NB4 (cell line): ENCODE results near the gene LRCH1.

ENCODE experiments used
- DNase-seq: peaks from one replicate; pipeline ENCODE4 v3.0.0; 2010; ENCODE audit warnings: low read depth
- H3K4me3 ChIP-seq: one replicate; pipeline ENCODE4 v1.5.1; 2011; ENCODE audit warnings: mild to moderate bottlenecking, low read depth, low read length, moderate library complexity
- MYC ChIP-seq: IDR thresholded peaks from 2 replicates; pipeline ENCODE4 v1.6.1; 2011; ENCODE audit warnings: low read depth, low read length
- POLR2A ChIP-seq: IDR thresholded peaks from 2 replicates; pipeline ENCODE4 v1.6.1; 2011; ENCODE audit warnings: mild to moderate bottlenecking; ENCODE audit not compliant: insufficient read length; ENCODE audit errors: extremely low read depth
- TF ChIP-seq, protein P1 (sequence below): IDR thresholded peaks from 2 replicates; pipeline ENCODE4 v1.6.1; 2011; ENCODE audit warnings: low read depth, low read length
- TF ChIP-seq, protein P2 (sequence below): IDR thresholded peaks from one replicate; pipeline ENCODE4 v1.5.1; 2012; ENCODE audit warnings: low read depth, low read length

LRCH1 gene

DNA sequence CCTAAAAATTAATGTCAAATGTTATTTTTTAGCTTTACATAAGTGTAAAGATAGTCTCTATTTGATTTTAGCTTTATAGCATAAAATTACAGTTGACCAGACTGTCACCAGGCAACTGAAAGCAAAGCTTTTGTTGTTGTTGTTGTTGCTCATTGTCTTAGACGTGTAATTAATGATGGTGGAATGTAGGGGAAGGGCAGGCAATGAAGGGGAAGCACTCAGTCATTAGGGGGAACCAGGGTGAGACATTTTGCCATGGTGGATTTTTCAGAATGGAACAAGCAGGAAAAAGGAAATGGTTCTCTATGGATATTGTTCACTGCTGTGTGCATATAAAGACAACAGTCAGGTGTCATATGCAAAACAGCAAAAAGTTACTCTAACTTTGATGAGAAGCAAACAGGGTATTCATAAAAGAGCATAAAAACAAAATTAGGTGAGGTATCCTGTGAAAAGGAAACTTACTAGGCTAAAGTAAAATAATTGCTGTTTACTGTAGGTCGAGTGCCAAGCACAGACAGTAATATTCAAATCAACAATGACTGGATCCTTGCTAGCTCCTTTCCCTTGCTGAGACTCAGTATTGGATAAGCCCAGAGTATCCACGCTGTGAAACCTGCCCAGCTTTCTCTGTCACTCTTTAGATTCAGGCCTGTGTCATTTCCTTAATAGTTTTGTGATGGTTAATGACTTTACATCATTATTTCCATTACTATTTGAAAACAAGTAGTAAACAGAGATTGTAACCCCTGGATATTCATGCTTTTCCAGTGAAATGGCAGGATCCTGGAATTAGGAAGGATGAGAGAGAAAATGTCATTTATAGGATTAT, 110.5 kb downstream of the LRCH1 start:
- TF ChIP-seq, protein P1, sequence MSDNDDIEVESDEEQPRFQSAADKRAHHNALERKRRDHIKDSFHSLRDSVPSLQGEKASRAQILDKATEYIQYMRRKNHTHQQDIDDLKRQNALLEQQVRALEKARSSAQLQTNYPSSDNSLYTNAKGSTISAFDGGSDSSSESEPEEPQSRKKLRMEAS: no peak
- TF ChIP-seq POLR2A: no peak
- no peak overlapping the region for H3K4me3 ChIP-seq
- DNase-seq: no peak

DNA sequence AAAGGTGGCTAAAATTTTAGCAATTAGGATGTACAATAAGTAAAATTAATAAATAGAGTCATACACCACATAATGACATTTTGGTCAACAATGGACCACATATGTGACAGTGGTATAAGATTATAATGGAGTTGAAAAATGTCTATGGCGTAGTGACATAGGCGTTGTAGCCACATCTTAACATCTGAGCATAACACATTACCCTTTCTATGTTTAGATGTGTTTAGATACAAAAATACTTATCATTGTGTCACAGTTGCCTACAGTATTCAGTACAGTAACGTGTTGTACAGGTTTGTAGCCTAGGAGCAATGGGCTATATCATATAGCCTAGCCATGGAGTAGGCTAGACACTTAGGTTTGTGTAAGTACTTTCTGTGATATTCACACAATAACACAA, 111.2 kb downstream of the LRCH1 start:
- no peak for DNase-seq
- TF ChIP-seq POLR2A (no peak), MYC (no peak)
- TF ChIP-seq, protein P2, sequence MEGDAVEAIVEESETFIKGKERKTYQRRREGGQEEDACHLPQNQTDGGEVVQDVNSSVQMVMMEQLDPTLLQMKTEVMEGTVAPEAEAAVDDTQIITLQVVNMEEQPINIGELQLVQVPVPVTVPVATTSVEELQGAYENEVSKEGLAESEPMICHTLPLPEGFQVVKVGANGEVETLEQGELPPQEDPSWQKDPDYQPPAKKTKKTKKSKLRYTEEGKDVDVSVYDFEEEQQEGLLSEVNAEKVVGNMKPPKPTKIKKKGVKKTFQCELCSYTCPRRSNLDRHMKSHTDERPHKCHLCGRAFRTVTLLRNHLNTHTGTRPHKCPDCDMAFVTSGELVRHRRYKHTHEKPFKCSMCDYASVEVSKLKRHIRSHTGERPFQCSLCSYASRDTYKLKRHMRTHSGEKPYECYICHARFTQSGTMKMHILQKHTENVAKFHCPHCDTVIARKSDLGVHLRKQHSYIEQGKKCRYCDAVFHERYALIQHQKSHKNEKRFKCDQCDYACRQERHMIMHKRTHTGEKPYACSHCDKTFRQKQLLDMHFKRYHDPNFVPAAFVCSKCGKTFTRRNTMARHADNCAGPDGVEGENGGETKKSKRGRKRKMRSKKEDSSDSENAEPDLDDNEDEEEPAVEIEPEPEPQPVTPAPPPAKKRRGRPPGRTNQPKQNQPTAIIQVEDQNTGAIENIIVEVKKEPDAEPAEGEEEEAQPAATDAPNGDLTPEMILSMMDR: no peak
- TF ChIP-seq, protein P1: no peak
- H3K4me3 ChIP-seq: no peak overlapping the region

DNA sequence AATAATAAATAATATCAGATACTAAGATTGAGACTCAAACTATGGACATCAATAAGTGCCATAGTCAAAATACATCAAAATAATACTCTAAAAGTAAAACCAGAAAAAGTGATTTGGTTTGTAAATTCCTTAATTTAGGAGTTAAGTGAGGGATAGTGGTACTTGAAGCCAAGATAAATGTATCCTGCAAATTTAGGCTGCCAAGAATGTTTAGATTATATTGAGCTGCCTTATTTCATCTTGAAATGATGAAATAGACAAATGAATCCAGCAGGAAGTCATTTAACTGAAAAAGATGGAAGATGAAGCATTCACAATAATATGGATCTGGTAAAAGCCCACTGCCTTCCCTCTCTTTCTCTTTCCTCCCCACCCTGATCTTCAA, 112.3 kb downstream of the LRCH1 start:
- no peak overlapping the region for H3K4me3 ChIP-seq
- no peak for DNase-seq
- TF ChIP-seq, protein P2: no peak
- TF ChIP-seq POLR2A (no peak), MYC (no peak)
- TF ChIP-seq, protein P1: no peak

DNA sequence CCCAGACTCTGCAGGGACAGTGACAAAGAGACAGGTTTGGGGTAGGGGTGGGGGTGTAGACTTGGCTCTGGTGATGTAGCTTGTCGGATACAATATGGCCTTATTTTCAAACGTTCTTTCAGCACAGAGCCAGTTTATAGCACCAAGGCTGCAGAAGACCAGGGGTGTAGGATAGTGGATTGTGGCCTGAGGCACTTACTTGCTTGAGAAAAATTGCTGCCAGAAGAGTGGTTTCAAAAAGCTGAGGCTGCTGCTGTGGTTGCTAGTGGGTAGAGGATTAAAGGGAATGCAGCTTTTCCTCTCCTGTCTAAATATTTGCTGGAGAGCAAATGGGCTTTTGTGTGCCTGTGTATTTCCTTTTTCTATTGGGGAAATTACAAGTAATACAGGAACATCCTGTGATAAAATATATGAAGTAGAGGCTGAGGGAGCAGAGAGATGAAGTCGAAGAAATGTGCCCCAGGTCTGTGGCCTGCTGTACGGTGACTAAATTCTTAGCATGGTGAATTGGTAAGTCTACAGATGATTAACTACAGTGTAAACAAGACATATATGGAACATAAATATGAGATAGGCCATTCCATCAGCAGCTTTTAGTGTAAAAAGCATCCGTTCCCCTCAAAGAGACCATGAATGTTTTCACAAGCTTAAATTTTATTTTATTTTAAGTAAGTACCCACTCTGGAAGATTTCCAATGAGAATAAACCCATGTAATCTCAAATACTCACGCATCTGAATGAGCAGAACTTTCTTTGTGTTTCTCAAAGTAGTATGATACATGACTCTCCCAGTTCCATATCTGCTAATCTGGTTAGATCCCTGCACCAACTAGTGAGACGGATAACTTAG, 112.9 kb downstream of the LRCH1 start:
- TF ChIP-seq POLR2A: no peak
- TF ChIP-seq, protein P2: no peak
- TF ChIP-seq, protein P1: no peak
- TF ChIP-seq MYC: no peak
- H3K4me3 ChIP-seq: no peak overlapping the region
- no peak for DNase-seq

DNA sequence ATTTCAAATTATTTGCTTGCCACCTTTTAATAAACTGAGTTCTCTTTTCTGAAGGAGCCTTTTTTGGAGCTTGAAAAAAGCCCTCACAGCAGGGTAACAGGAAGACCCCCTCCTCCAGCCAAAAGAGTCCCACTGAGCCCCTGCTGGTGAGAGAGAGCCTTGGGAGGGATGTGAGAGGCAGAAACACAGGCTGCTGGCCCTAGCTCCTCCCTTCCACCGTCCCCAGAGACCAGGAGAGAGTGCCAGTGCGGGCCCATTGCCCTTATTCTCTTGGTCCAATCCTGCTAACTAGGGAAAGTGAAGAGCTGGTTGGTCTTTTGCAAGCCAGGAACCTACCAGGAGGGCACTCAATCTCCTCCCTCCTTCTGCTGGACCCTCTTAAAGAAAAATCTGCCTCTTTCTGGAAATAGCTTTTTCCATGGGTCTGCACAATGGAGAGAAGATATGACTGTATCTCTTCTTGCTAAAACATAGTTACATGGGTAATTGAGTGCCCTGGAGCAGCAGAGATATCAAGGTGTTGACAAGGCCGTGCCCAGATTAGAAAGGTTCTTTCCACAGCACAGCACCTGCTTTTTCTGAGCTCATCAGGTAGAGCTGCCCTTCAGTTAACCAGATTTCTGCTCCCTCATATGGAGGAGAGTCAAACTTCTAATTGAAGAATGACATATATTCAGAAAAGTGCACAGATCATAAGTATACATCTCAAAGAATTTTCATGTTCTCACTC, 113.9 kb downstream of the LRCH1 start:
- H3K4me3 ChIP-seq: no peak overlapping the region
- no peak for TF ChIP-seq MYC
- TF ChIP-seq, protein P1: no peak
- TF ChIP-seq POLR2A: no peak
- TF ChIP-seq, protein P2: no peak
- no peak for DNase-seq
